T-cell (primary cell): ENCODE data around the gene RALGAPA2. TPM values are rescaled to one million over a fixed set of nuclear protein-coding genes. Genes with fewer than 3 reads are reported as not detected.

Source experiments
- ATAC-seq, 4 experiments: fragments of 200-7000 bp in 3 of 4; fragments of 150-1000 bp in 1 of 4; cut with Tn5 transposase; replicated peaks in 1 of 4; 1 replicate in 3 of 4; 2 replicates in 1 of 4; pipeline ENCODE4 v1.10.0; 2021; ENCODE audit warnings: moderate library complexity in 3 of 4, mild to moderate bottlenecking in 2 of 4, moderate number of reproducible peaks in 1 of 4
- CTCF ChIA-PET, 2 donors: fragments of 300-600 bp; sonication (Branson Sonifier 250); formaldehyde crosslinking; loops; one replicate each; lab custom pipeline; 2022; ENCODE audit warnings: antibody characterized with exemption in 2 of 2; lab: Charles Lee
- POLR2A ChIA-PET, 2 donors: fragments of 300-600 bp; sonication (Branson Sonifier 250); formaldehyde crosslinking; loops; one replicate each; lab custom pipeline; 2022; ENCODE audit warnings: antibody characterized with exemption in 2 of 2; lab: Charles Lee
- DNase-seq, 35 experiments: peaks; one replicate each; pipeline versions ENCODE4 v3.0.0 to v3.0.0-alpha.2; 2013 to 2023
- H3K27ac ChIP-seq: one replicate; pipeline ENCODE4 v1.5.1; 2013; ENCODE audit warnings: low read length
- H3K27me3 ChIP-seq, 2 experiments: replicated peaks in 1 of 2; 1 replicate in 1 of 2; 2 replicates in 1 of 2; pipeline versions ENCODE4 v1.6.1 to v1.7.0; 2013; ENCODE audit warnings: low read length in 1 of 2, mixed read lengths in 1 of 2; ENCODE audit not compliant: control insufficient read depth in 2 of 2, insufficient read depth in 2 of 2; ENCODE audit errors: extremely low read depth in 1 of 2
- H3K36me3 ChIP-seq, 2 donors: 1 replicate in 1 of 2; 2 replicates in 1 of 2; pipeline versions ENCODE4 v1.6.1 to v1.7.0; 2013; ENCODE audit warnings: low read length in 1 of 2; ENCODE audit not compliant: control insufficient read depth in 2 of 2, insufficient read depth in 1 of 2; ENCODE audit errors: extremely low read depth in 1 of 2
- H3K4me1 ChIP-seq, 2 experiments: 1 replicate in 1 of 2; 2 replicates in 1 of 2; pipeline versions ENCODE4 v1.6.1 to v1.7.0; 2013; ENCODE audit warnings: low read length in 2 of 2, mixed read lengths in 1 of 2; ENCODE audit not compliant: insufficient read depth in 2 of 2, control insufficient read depth in 1 of 2; ENCODE audit errors: extremely low read depth in 1 of 2
- H3K4me3 ChIP-seq, 2 donors: 1 replicate in 1 of 2; 2 replicates in 1 of 2; pipeline versions ENCODE4 v1.5.1 to v1.7.0; 2013; ENCODE audit warnings: mild to moderate bottlenecking in 2 of 2, low read length in 1 of 2, moderate library complexity in 1 of 2; ENCODE audit not compliant: control insufficient read depth in 1 of 2; ENCODE audit errors: extremely low read depth in 1 of 2
- H3K9me3 ChIP-seq: 2 replicates; pipeline ENCODE4 v1.7.0; 2013
- H3K27ac Mint-ChIP-seq, 2 donors: one replicate each; pipeline ENCODE4 v1.8.0; 2020 to 2021; ENCODE audit warnings: mild to moderate bottlenecking in 2 of 2, mixed read lengths in 2 of 2
- H3K27me3 Mint-ChIP-seq, 2 donors: one replicate each; pipeline ENCODE4 v1.8.0; 2021 to 2022; ENCODE audit warnings: mixed read lengths in 2 of 2
- H3K36me3 Mint-ChIP-seq: one replicate; pipeline ENCODE4 v1.8.0; 2021; ENCODE audit warnings: mixed read lengths
- H3K4me1 Mint-ChIP-seq, 3 donors: one replicate each; pipeline ENCODE4 v1.8.0; 2020 to 2022; ENCODE audit warnings: mixed read lengths in 3 of 3, mild to moderate bottlenecking in 1 of 3
- H3K4me3 Mint-ChIP-seq, 3 donors: one replicate each; pipeline ENCODE4 v1.8.0; 2020 to 2022; ENCODE audit warnings: mild to moderate bottlenecking in 3 of 3, mixed read lengths in 3 of 3, moderate library complexity in 3 of 3
- H3K9me3 Mint-ChIP-seq, 3 donors: one replicate each; pipeline ENCODE4 v1.8.0; 2020 to 2022; ENCODE audit warnings: mixed read lengths in 3 of 3
- WGBS: methylation state at CpG from one replicate; pipeline ENCODE4 v1.1.5; 2013; ENCODE audit warnings: missing lambda C conversion rate; ENCODE audit not compliant: insufficient coverage; 5-methylcytosine and 5-hydroxymethylcytosine counted together
- total RNA-seq, 35 experiments: library from RNA in 6 of 35; stranded (reverse) in 6 of 35; fragments of 120-200 nt in 1 of 35; gene quantifications; one replicate each; pipeline versions ENCODE4 v1.2.1 to v1.2.4 and lab custom pipeline; 2013 to 2026

RALGAPA2 gene
- total RNA-seq, 5 donors from 2014 or later (not counting 1 experiment from before 2014, with no cell fraction given), result 28.0 to 36.1 (median 31.7) TPM

DNA sequence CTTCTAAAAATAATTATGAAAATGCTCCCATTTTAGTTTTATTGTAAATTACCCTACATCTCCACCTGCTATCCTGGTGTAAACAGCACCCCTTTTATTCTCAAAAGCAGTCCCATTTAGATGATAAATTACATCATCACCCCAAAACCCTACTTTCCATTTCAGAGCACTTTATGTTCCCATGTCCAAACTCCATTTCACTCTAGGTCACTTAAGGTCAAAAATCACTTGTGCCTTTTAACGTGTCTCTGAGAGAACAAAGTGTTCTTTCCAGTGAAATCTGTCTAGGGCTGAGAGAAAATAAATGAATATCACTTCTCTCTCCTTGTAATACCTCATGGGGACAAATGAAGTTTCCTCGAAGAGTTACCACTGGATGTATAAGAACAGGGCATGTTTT, 187.2 kb downstream of the RALGAPA2 start:
- no CpG with 5 or more reads among the region's 2 CpGs for WGBS
- ChIA-PET POLR2A (no interaction called here), CTCF (no interaction called here)
- DNase-seq (no peak), ATAC-seq (no peak)
- H3K9me3 Mint-ChIP-seq, result no peaks in the 10 kb centered on the region
- no peaks in the 10 kb centered on the region for H3K27me3 Mint-ChIP-seq
- no peaks in the 10 kb centered on the region for H3K27me3 ChIP-seq
- H3K4me3 ChIP-seq, result no peak overlapping the region
- H3K36me3 ChIP-seq, result peaks cover 0 to 28% of the 10 kb centered on the region in 2 donors
- no peak overlapping the region for H3K27ac ChIP-seq
- peaks cover 63% of the 10 kb centered on the region for H3K36me3 Mint-ChIP-seq
- H3K4me1 Mint-ChIP-seq, result no peaks in the 10 kb centered on the region
- no peaks in the 10 kb centered on the region for H3K9me3 ChIP-seq
- no peak overlapping the region for H3K4me3 Mint-ChIP-seq
- H3K4me1 ChIP-seq, result no peaks in the 10 kb centered on the region
- H3K27ac Mint-ChIP-seq, result no peak overlapping the region

GRCh38 chr20:20524756-20525155, 187.7 kb downstream of the RALGAPA2 start:
- Mint-ChIP-seq H3K36me3 (peaks cover 65% of the 10 kb centered on the region), H3K27ac (no peak overlapping the region), H3K27me3 (no peaks in the 10 kb centered on the region), H3K9me3 (no peaks in the 10 kb centered on the region), H3K4me3 (no peak overlapping the region), H3K4me1 (no peaks in the 10 kb centered on the region)
- no peaks in the 10 kb centered on the region for H3K4me1 ChIP-seq
- ChIA-PET POLR2A (no interaction called here), CTCF (no interaction called here)
- no peaks in the 10 kb centered on the region for H3K27me3 ChIP-seq
- H3K36me3 ChIP-seq, result peaks cover 0 to 30% of the 10 kb centered on the region in 2 donors
- WGBS, result no CpG with 5 or more reads among the region's 2 CpGs
- ATAC-seq (no peak), DNase-seq (no peak)
- H3K9me3 ChIP-seq, result no peaks in the 10 kb centered on the region
- H3K4me3 ChIP-seq, result no peak overlapping the region
- no peak overlapping the region for H3K27ac ChIP-seq

GRCh38 chr20:20521736-20522135, 190.7 kb downstream of the RALGAPA2 start:
- Histone ChIP-seq H3K9me3 (no peaks in the 10 kb centered on the region), H3K4me1 (no peaks in the 10 kb centered on the region), H3K36me3 (peaks cover 3 to 32% of the 10 kb centered on the region in 2 donors), H3K27ac (no peak overlapping the region), H3K27me3 (no peaks in the 10 kb centered on the region), H3K4me3 (no peak overlapping the region)
- ATAC-seq, result no peak
- no CpG with 5 or more reads among the region's 1 CpG for WGBS
- Mint-ChIP-seq H3K4me1 (no peaks in the 10 kb centered on the region), H3K4me3 (no peak overlapping the region), H3K9me3 (no peaks in the 10 kb centered on the region), H3K27me3 (no peaks in the 10 kb centered on the region), H3K36me3 (peaks cover 63% of the 10 kb centered on the region), H3K27ac (no peak overlapping the region)
- ChIA-PET CTCF (no interaction called here), POLR2A (no interaction called here)
- no peak for DNase-seq

- Histone ChIP-seq H3K4me3 (no peak overlapping the region), H3K36me3 (peaks cover 3 to 36% of the 10 kb centered on the region in 2 donors), H3K9me3 (no peaks in the 10 kb centered on the region), H3K27me3 (no peaks in the 10 kb centered on the region), H3K27ac (no peak overlapping the region), H3K4me1 (no peaks in the 10 kb centered on the region)
- peaks cover 0 to 4% (median 0%) of the 10 kb centered on the region in 3 donors for H3K9me3 Mint-ChIP-seq
- H3K4me1 Mint-ChIP-seq, result no peaks in the 10 kb centered on the region
- ATAC-seq (no peak), DNase-seq (no peak)
- H3K36me3 Mint-ChIP-seq, result peaks cover 65% of the 10 kb centered on the region
- WGBS, result 100% methylated on average over 4 of the region's 5 CpGs
- ChIA-PET POLR2A (no interaction called here), CTCF (no interaction called here)
- no peak overlapping the region for H3K4me3 Mint-ChIP-seq
- no peak overlapping the region for H3K27ac Mint-ChIP-seq
- H3K27me3 Mint-ChIP-seq, result no peaks in the 10 kb centered on the region
Measured at GRCh38 chr20:20520776-20521175, 191.7 kb downstream of the RALGAPA2 start.

DNA sequence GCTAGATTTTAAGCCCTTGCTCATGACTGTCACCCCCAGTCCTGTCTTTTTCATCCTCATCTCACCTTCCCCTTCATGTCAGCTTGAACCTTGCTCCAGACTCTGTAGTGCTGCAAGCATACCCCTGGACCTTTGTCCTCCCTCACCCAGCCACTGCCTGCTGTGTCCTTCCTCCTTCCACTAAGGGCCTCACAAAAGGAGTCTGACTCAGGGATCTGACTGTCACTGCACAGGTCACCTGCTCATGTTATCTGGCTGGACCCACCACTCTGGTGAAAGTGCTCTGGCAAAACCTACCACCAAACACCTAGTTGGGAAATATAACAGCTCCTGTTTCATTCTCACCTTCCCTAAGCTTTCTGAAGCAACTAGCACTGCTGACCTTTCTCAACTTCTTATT, 193.2 kb downstream of the RALGAPA2 start:
- Mint-ChIP-seq H3K36me3 (peaks cover 74% of the 10 kb centered on the region), H3K27ac (no peak overlapping the region), H3K9me3 (peaks cover 0 to 7% (median 4%) of the 10 kb centered on the region in 3 donors), H3K27me3 (no peaks in the 10 kb centered on the region), H3K4me1 (no peaks in the 10 kb centered on the region), H3K4me3 (no peak overlapping the region)
- Histone ChIP-seq H3K4me1 (no peaks in the 10 kb centered on the region), H3K36me3 (peaks cover 16 to 39% of the 10 kb centered on the region in 2 donors), H3K4me3 (no peak overlapping the region), H3K27ac (no peak overlapping the region), H3K9me3 (no peaks in the 10 kb centered on the region), H3K27me3 (no peaks in the 10 kb centered on the region)
- ChIA-PET CTCF (no interaction called here), POLR2A (no interaction called here)
- ATAC-seq (no peak), DNase-seq (no peak)

DNA sequence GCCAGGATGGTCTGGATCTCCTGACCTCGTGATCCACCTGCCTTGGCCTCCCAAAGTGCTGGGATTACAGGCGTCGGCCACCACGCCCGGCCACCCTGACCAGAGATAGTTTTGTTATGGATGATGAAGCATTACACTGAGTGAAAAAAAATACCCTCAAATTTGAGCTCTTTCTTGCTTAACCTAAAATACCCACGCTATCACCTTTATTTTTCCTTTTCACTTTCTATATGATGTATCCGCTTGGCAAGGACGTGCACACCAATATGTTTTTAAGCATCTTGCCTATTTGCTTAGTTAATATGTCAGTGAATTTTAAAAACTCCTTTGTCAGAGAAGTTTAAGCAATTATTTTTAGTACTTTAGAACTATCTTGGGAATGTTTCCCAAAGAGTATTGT, 194.2 kb downstream of the RALGAPA2 start:
- Histone ChIP-seq H3K4me3 (no peak overlapping the region), H3K27ac (no peak overlapping the region), H3K4me1 (no peaks in the 10 kb centered on the region), H3K9me3 (no peaks in the 10 kb centered on the region), H3K36me3 (peaks cover 22 to 46% of the 10 kb centered on the region in 2 donors), H3K27me3 (no peaks in the 10 kb centered on the region)
- Mint-ChIP-seq H3K27me3 (no peaks in the 10 kb centered on the region), H3K4me3 (no peak overlapping the region), H3K9me3 (peaks cover 0 to 10% (median 4%) of the 10 kb centered on the region in 3 donors), H3K36me3 (peaks cover 77% of the 10 kb centered on the region), H3K27ac (no peak overlapping the region), H3K4me1 (no peaks in the 10 kb centered on the region)
- CTCF ChIA-PET, result interaction anchor here in 1 of 2 donors (0.6 to 0.7 kb wide), 2 partner anchors 26 to 70 kb away, joined by 3 to 6 read pairs; no protein-coding TSS in a partner anchor
- POLR2A ChIA-PET, result no interaction called here
- DNase-seq (no peak), ATAC-seq (no peak)
- WGBS, result no CpG with 5 or more reads among the region's 8 CpGs

DNA sequence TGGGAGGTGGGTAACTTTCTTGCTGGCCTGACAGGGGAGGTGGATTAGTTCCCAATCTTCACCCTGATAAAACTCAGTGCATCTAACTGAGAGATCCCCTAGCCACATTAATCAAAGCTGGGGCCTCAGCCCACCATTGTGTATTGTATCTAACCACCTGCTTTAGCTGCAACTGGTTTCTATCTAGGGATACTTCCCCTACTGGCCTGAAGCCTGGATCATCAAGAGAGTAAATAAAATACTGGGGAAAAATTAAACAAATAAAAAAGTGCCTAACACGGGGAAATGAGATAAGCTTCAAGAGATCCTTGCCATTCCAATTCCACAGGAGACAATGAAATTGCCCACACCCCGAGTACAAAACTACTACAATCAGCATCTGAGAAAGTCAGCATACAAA, 195.1 kb downstream of the RALGAPA2 start:
- CTCF ChIA-PET, result interaction anchor here in 1 of 2 donors (0.5 kb wide), 1 partner anchor 283 kb away, joined by 3 read pairs; no protein-coding TSS in a partner anchor
- Histone ChIP-seq H3K4me1 (no peaks in the 10 kb centered on the region), H3K27ac (no peak overlapping the region), H3K9me3 (no peaks in the 10 kb centered on the region), H3K27me3 (no peaks in the 10 kb centered on the region), H3K36me3 (peaks cover 22 to 54% of the 10 kb centered on the region in 2 donors), H3K4me3 (no peak overlapping the region)
- no peaks in the 10 kb centered on the region for H3K27me3 Mint-ChIP-seq
- WGBS, result no CpG with 5 or more reads among the region's 2 CpGs
- POLR2A ChIA-PET, result interaction anchor here in 1 of 2 donors (0.6 kb wide), 1 partner anchor 69 kb away, joined by 14 read pairs; no protein-coding TSS in a partner anchor
- H3K4me3 Mint-ChIP-seq, result no peak overlapping the region
- H3K36me3 Mint-ChIP-seq, result peaks cover 86% of the 10 kb centered on the region
- no peak overlapping the region for H3K27ac Mint-ChIP-seq
- H3K9me3 Mint-ChIP-seq, result peaks cover 0 to 10% (median 4%) of the 10 kb centered on the region in 3 donors
- ATAC-seq (no peak), DNase-seq (no peak)
- H3K4me1 Mint-ChIP-seq, result no peaks in the 10 kb centered on the region
